H1 (cell line): ENCODE data around the gene NXPE1. TPM values are rescaled to one million over a fixed set of nuclear protein-coding genes. Genes with fewer than 3 reads are reported as not detected.

Experiments used
- CTCF ChIA-PET: fragments of 300-600 bp; sonication (Branson Sonifier 250); formaldehyde crosslinking; loops from one replicate; lab custom pipeline; 2021; ENCODE audit not compliant: partially characterized antibody; lab: Charles Lee
- POLR2A ChIA-PET: fragments of 300-600 bp; sonication (Branson Sonifier 250); formaldehyde crosslinking; loops from one replicate; lab custom pipeline; 2021; ENCODE audit warnings: inconsistent platforms; ENCODE audit not compliant: partially characterized antibody; lab: Charles Lee
- DNase-seq, 2 experiments: peaks; one replicate each; pipeline versions ENCODE4 v3.0.0 to v3.0.0-alpha.2; 2010 to 2022; ENCODE audit warnings: low spot score in 2 of 2, low read depth in 1 of 2, mixed read lengths in 1 of 2
- FAIRE-seq: peaks from 2 replicates; lab custom pipeline; 2011; peaks lifted over from hg19 to GRCh38; lab: Jason Lieb, UNC
- H2AFZ ChIP-seq: 2 replicates; pipeline ENCODE4 v1.8.1; 2012; ENCODE audit warnings: low read length, inconsistent platforms
- H2AK5ac ChIP-seq: 2 replicates; pipeline ENCODE4 v1.6.1; 2013; ENCODE audit warnings: low read depth, low read length
- H2BK120ac ChIP-seq: replicated peaks from 2 replicates; pipeline ENCODE3; 2013; ENCODE audit warnings: low read depth, low read length, inconsistent platforms
- H2BK12ac ChIP-seq: 2 replicates; pipeline ENCODE4 v1.6.1; 2013; ENCODE audit warnings: low read depth, low read length
- H2BK15ac ChIP-seq: 2 replicates; pipeline ENCODE4 v1.6.1; 2013; ENCODE audit warnings: low read length
- H2BK20ac ChIP-seq: 2 replicates; pipeline ENCODE4 v1.6.1; 2013; ENCODE audit warnings: low read length
- H2BK5ac ChIP-seq: 2 replicates; pipeline ENCODE4 v1.6.1; 2013; ENCODE audit warnings: low read depth, low read length
- H3K14ac ChIP-seq: 2 replicates; pipeline ENCODE4 v1.6.1; 2013; ENCODE audit warnings: inconsistent platforms; ENCODE audit not compliant: insufficient read length
- H3K18ac ChIP-seq: 2 replicates; pipeline ENCODE4 v1.6.1; 2013; ENCODE audit warnings: low read length; ENCODE audit errors: extremely low read depth
- H3K23ac ChIP-seq: 2 replicates; pipeline ENCODE4 v1.6.1; 2013; ENCODE audit warnings: inconsistent platforms; ENCODE audit not compliant: insufficient read length
- H3K23me2 ChIP-seq: 2 replicates; pipeline ENCODE4 v1.6.1; 2013; ENCODE audit warnings: low read depth, low read length
- H3K27ac ChIP-seq: 2 replicates; pipeline ENCODE4 v1.6.1; 2011; ENCODE audit warnings: low read depth, low read length, inconsistent platforms
- H3K27me3 ChIP-seq, 4 experiments: replicated peaks in 1 of 4; 1 replicate in 1 of 4; 2 replicates in 3 of 4; pipeline versions ENCODE4 v1.6.1 to v1.8.1; 2011 to 2013; ENCODE audit warnings: low read length in 3 of 4, mild to moderate bottlenecking in 3 of 4, inconsistent platforms in 2 of 4, mixed read lengths in 2 of 4, moderate library complexity in 1 of 4; ENCODE audit not compliant: control insufficient read depth in 3 of 4, insufficient read depth in 3 of 4; ENCODE audit errors: extremely low read depth in 1 of 4
- H3K36me3 ChIP-seq, 4 experiments: 2 replicates each; pipeline versions ENCODE4 v1.6.1 to v1.8.1; 2011 to 2013; ENCODE audit warnings: mild to moderate bottlenecking in 4 of 4, low read length in 3 of 4, moderate library complexity in 2 of 4, control low read depth in 1 of 4, inconsistent platforms in 1 of 4; ENCODE audit not compliant: insufficient read depth in 4 of 4, control insufficient read depth in 2 of 4
- H3K4ac ChIP-seq: replicated peaks from 2 replicates; pipeline ENCODE3; 2013; ENCODE audit warnings: low read length, low read depth, mixed read lengths, inconsistent platforms; ENCODE audit not compliant: insufficient read length
- H3K4me1 ChIP-seq, 4 experiments: replicated peaks in 1 of 4; 1 replicate in 1 of 4; 2 replicates in 3 of 4; pipeline versions ENCODE4 v1.6.1 to v1.8.1; 2011 to 2013; ENCODE audit warnings: low read length in 3 of 4, inconsistent platforms in 2 of 4, mixed read lengths in 1 of 4; ENCODE audit not compliant: insufficient read depth in 4 of 4, control insufficient read depth in 3 of 4
- H3K4me2 ChIP-seq, 2 experiments: 2 replicates each; pipeline versions ENCODE4 v1.6.1 to v1.8.1; 2011 to 2013; ENCODE audit warnings: low read depth in 2 of 2, low read length in 2 of 2, control low read depth in 1 of 2, inconsistent platforms in 1 of 2, mild to moderate bottlenecking in 1 of 2; ENCODE audit not compliant: insufficient read depth in 1 of 2
- H3K4me3 ChIP-seq, 4 experiments: fragments of 200-600, 300-600 bp in 1 of 4; sonication (generic), shearing (Covaris generic), sonication (Bioruptor Twin) in 1 of 4; 2 replicates each; pipeline versions ENCODE4 v1.5.1 to v1.8.1; 2011 to 2016; ENCODE audit warnings: low read length in 4 of 4, low read depth in 3 of 4, control low read depth in 2 of 4, inconsistent platforms in 2 of 4, mild to moderate bottlenecking in 2 of 4, mixed read lengths in 1 of 4, moderate library complexity in 1 of 4; ENCODE audit not compliant: insufficient read depth in 2 of 4; ENCODE audit errors: extremely low read depth in 1 of 4
- H3K56ac ChIP-seq: replicated peaks from 2 replicates; pipeline ENCODE3; 2013; ENCODE audit warnings: low read depth, mild to moderate bottlenecking, mixed read lengths, low read length, inconsistent platforms; ENCODE audit not compliant: insufficient read length
- H3K79me1 ChIP-seq: 2 replicates; pipeline ENCODE4 v1.6.1; 2013; ENCODE audit warnings: low read depth, low read length, control low read depth
- H3K79me2 ChIP-seq, 2 experiments: 2 replicates each; pipeline versions ENCODE4 v1.6.1 to v1.8.1; 2012 to 2013; ENCODE audit warnings: low read length in 2 of 2, mild to moderate bottlenecking in 2 of 2, inconsistent platforms in 1 of 2; ENCODE audit not compliant: insufficient read depth in 2 of 2, control insufficient read depth in 1 of 2
- H3K9ac ChIP-seq, 4 experiments: replicated peaks in 1 of 4; 1 replicate in 1 of 4; 2 replicates in 3 of 4; pipeline versions ENCODE4 v1.6.1 to v1.8.1; 2011 to 2013; ENCODE audit warnings: low read depth in 3 of 4, low read length in 3 of 4, control low read depth in 2 of 4, mild to moderate bottlenecking in 2 of 4, moderate library complexity in 2 of 4, inconsistent platforms in 1 of 4; ENCODE audit errors: extremely low read depth in 1 of 4
- H3K9me3 ChIP-seq, 2 experiments: 2 replicates each; pipeline versions ENCODE4 v1.6.1 to v1.8.1; 2012 to 2013; ENCODE audit warnings: mild to moderate bottlenecking in 2 of 2, moderate library complexity in 2 of 2, control low read depth in 1 of 2, inconsistent platforms in 1 of 2, low read depth in 1 of 2, low read length in 1 of 2, mixed read lengths in 1 of 2; ENCODE audit not compliant: insufficient read depth in 2 of 2
- H4K20me1 ChIP-seq, 2 experiments: replicated peaks in 1 of 2; 2 replicates each; pipeline versions ENCODE3 to v1.8.1; 2011 to 2013; ENCODE audit warnings: inconsistent platforms in 2 of 2, low read length in 2 of 2, mild to moderate bottlenecking in 1 of 2; ENCODE audit not compliant: insufficient read depth in 2 of 2, control insufficient read depth in 1 of 2
- H4K5ac ChIP-seq: 2 replicates; pipeline ENCODE4 v1.6.1; 2013; ENCODE audit warnings: low read length, low read depth, mixed read lengths, inconsistent platforms; ENCODE audit not compliant: insufficient read length
- H4K8ac ChIP-seq: 2 replicates; pipeline ENCODE4 v1.8.0; 2013; ENCODE audit warnings: mild to moderate bottlenecking, moderate library complexity, low read length, inconsistent platforms; ENCODE audit not compliant: insufficient read depth; ENCODE audit errors: extremely low read depth
- H4K91ac ChIP-seq: replicated peaks from 2 replicates; pipeline ENCODE3; 2013; ENCODE audit warnings: low read length, mixed read lengths, inconsistent platforms; ENCODE audit not compliant: insufficient read length
- BACH1 ChIP-seq: IDR thresholded peaks from 2 replicates; pipeline ENCODE4 v1.6.1; 2012; ENCODE audit warnings: low read length, improper control_type of control experiment
- BRCA1 ChIP-seq: IDR thresholded peaks from 2 replicates; pipeline ENCODE4 v1.6.1; 2012; ENCODE audit warnings: low read depth, low read length, improper control_type of control experiment
- CBX8 ChIP-seq: fragments of 300-800, 300-1000 bp; sonication (generic); IDR thresholded peaks from 2 replicates; pipeline ENCODE4 v1.7.1; 2016; ENCODE audit warnings: low read depth, low read length, borderline replicate concordance
- EZH2 ChIP-seq: fragments of 200-600 bp; sonication (generic); IDR thresholded peaks from 2 replicates; pipeline ENCODE4 v1.7.1; 2012; ENCODE audit warnings: low read depth, mild to moderate bottlenecking, moderate library complexity, low read length, inconsistent platforms; ENCODE audit not compliant: severe bottlenecking
- FOSL1 ChIP-seq: IDR thresholded peaks from 2 replicates; pipeline ENCODE4 v1.6.1; 2011; ENCODE audit warnings: mild to moderate bottlenecking, low read depth, low read length, moderate library complexity; ENCODE audit not compliant: insufficient read depth
- HDAC6 ChIP-seq: IDR thresholded peaks from one replicate; pipeline ENCODE4 v1.7.1; 2012; ENCODE audit warnings: low read depth, mild to moderate bottlenecking, inconsistent platforms, low read length, moderate library complexity
- JUND ChIP-seq: IDR thresholded peaks from 2 replicates; pipeline ENCODE4 v1.6.1; 2011; ENCODE audit warnings: mild to moderate bottlenecking, improper control_type of control experiment, low read length
- KDM4A ChIP-seq: IDR thresholded peaks from one replicate; pipeline ENCODE4 v1.7.1; 2012; ENCODE audit warnings: low read depth, mild to moderate bottlenecking, moderate library complexity, low read length, inconsistent platforms; ENCODE audit not compliant: severe bottlenecking
- KDM5A ChIP-seq: fragments of 200-600 bp; IDR thresholded peaks from 2 replicates; pipeline ENCODE4 v1.7.1; 2012; ENCODE audit warnings: mild to moderate bottlenecking, low read length, inconsistent platforms, mixed read lengths
- POLR2AphosphoS5 ChIP-seq: IDR thresholded peaks from 2 replicates; pipeline ENCODE4 v1.6.1; 2011; ENCODE audit warnings: low read depth, low read length
- POU5F1 ChIP-seq: IDR thresholded peaks from 2 replicates; pipeline ENCODE4 v1.6.1; 2011; ENCODE audit warnings: low read depth, mild to moderate bottlenecking, low read length, moderate library complexity
- SIX5 ChIP-seq: IDR thresholded peaks from 2 replicates; pipeline ENCODE4 v1.6.1; 2011; ENCODE audit warnings: mild to moderate bottlenecking, low read depth, low read length
- TCF12 ChIP-seq: IDR thresholded peaks from 2 replicates; pipeline ENCODE4 v1.6.1; 2011; ENCODE audit warnings: low read depth, mild to moderate bottlenecking, low read length
- WGBS, 2 experiments: shearing (Covaris generic) in 1 of 2; methylation state at CpG; one replicate each; pipeline versions ENCODE4 v1.1.6 to v1.1.7; 2013 to 2015; ENCODE audit warnings: low lambda C conversion rate in 2 of 2, mixed read lengths in 2 of 2, inconsistent platforms in 1 of 2, low coverage in 1 of 2, missing lambda C conversion rate in 1 of 2; ENCODE audit not compliant: insufficient replicate concordance in 2 of 2, insufficient coverage in 1 of 2, insufficient read length in 1 of 2; ENCODE audit errors: extremely low coverage in 1 of 2, missing lambda C conversion rate in 1 of 2; 5-methylcytosine and 5-hydroxymethylcytosine counted together
- polyA plus RNA-seq, 7 experiments: library from polyadenylated mRNA; depleted of rRNA in 3 of 7; stranded (reverse) in 5 of 7; unstranded in 2 of 7; fragments of >200 nt in 5 of 7; fragments of 200-250 nt in 2 of 7; gene quantifications; 1 replicate in 5 of 7; 2 replicates in 1 of 7; 4 replicates in 1 of 7; pipeline versions ENCODE4 v1.2.1 to v1.2.3, GENCODE V29; 2011 to 2013; ENCODE audit warnings: missing spikeins in 2 of 7, mixed read lengths in 2 of 7
- total RNA-seq: library from RNA; stranded (reverse); fragmentation: NEBNext Ultra II Directional; extraction: Animal tissue kit (Norgen Biotek cat#: 25700); gene quantifications from 2 replicates; pipeline ENCODE4 v1.2.1, GENCODE V29; 2021
- TF ChIP-seq, protein P1 (sequence below): IDR thresholded peaks from 2 replicates; pipeline ENCODE4 v1.6.1; 2011; ENCODE audit warnings: low read length, improper control_type of control experiment

The NXPE1 gene
- total and polyA plus RNA-seq, 2 of the 8 experiments (the other 6 are each of a cell fraction or from before 2014, with no cell fraction given): not detected

DNA sequence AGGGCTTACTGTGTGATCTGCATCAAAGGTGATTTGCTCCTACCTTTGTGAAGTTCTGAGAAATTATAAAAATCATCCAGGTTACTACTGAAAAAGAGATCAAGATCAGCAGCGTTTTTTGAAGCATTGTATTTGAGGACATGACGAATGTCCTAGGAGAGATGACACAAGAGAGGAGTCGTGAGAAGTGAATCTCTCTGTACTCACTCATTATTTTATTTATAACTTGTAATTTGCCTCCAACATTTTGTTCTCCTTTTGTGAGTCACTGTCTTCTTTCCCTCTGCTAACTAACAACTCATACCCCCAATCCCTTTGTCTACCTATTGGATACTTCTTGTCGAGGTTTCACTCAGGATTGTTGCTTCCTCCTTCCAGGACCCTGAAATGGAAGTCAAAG is 8.6 kb downstream of the NXPE1 start:
- H4K5ac ChIP-seq: no peak overlapping the region

More for the DNA sequence above, 8.6 kb downstream of the NXPE1 start:
- H3K79me2 ChIP-seq: no peaks in the 10 kb centered on the region
- H2AFZ ChIP-seq: 0 out of 2 replicates have a peak overlapping the region, but pooled peaks have one; percentile 49
- no peak overlapping the region for H2BK120ac ChIP-seq
- no peak overlapping the region for H3K23ac ChIP-seq
- no peak overlapping the region for H3K18ac ChIP-seq
- H3K4me3 ChIP-seq: no peak overlapping the region
- no peaks in the 10 kb centered on the region for H3K27me3 ChIP-seq
- H2BK5ac ChIP-seq: no peak overlapping the region
- H4K20me1 ChIP-seq: no peaks in the 10 kb centered on the region
- no peaks in the 10 kb centered on the region for H3K4me1 ChIP-seq
- no peak overlapping the region for H3K9ac ChIP-seq
- H2BK12ac ChIP-seq: no peak overlapping the region
- H2BK15ac ChIP-seq: no peak overlapping the region; the same call in 1 of the 2 replicates
- TF ChIP-seq TCF12 (no peak), KDM5A (no peak), HDAC6 (no peak), KDM4A (no peak), EZH2 (no peak), FOSL1 (no peak), POU5F1 (no peak), SIX5 (no peak), JUND (no peak), BRCA1 (no peak), BACH1 (no peak), CBX8 (no peak), POLR2AphosphoS5 (no peak)
- TF ChIP-seq, protein P1, sequence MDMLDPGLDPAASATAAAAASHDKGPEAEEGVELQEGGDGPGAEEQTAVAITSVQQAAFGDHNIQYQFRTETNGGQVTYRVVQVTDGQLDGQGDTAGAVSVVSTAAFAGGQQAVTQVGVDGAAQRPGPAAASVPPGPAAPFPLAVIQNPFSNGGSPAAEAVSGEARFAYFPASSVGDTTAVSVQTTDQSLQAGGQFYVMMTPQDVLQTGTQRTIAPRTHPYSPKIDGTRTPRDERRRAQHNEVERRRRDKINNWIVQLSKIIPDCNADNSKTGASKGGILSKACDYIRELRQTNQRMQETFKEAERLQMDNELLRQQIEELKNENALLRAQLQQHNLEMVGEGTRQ: no peak
- no peak overlapping the region for H3K4me2 ChIP-seq
- H3K27ac ChIP-seq: no peak overlapping the region
- H2BK20ac ChIP-seq: no peak overlapping the region
- H4K91ac ChIP-seq: no peak overlapping the region
- POLR2A ChIA-PET: no interaction called here
- H3K36me3 ChIP-seq: no peaks in the 10 kb centered on the region
- no peak overlapping the region for H3K14ac ChIP-seq
- WGBS, 2 experiments: 83% methylated on average over 4 of the region's 4 CpGs; no CpG with 5 or more reads in 1 of the 2 experiments
- no peaks in the 10 kb centered on the region for H3K9me3 ChIP-seq
- no peak overlapping the region for H2AK5ac ChIP-seq
- no peaks in the 10 kb centered on the region for H3K79me1 ChIP-seq
- no peak overlapping the region for H3K56ac ChIP-seq
- H4K8ac ChIP-seq: no peak overlapping the region
- CTCF ChIA-PET: interaction anchor here (0.9 kb wide), 1 partner anchor 14 kb away, joined by 3 read pairs; no protein-coding TSS in a partner anchor
- H3K4ac ChIP-seq: no peak overlapping the region
- H3K23me2 ChIP-seq: peaks cover 3% of the 10 kb centered on the region; the same call in 1 of the 2 replicates
- FAIRE-seq (no peak), DNase-seq (no peak)
